ENCODE results near the gene FBXW2.

- TF ChIP-seq CTCF (conservative IDR thresholded peaks at IDR 0.05; ENCODE audit: low read length) (peak; percentile 59), EZH2phosphoT487 (IDR thresholded peaks at IDR 0.05; ENCODE audit: borderline replicate concordance) (no peak)
Observed at GRCh38 chr9:120729791-120730241, 63.4 kb downstream of the FBXW2 start.

All from Loucy (cell line).